HG03457 (cell line): ENCODE results near the gene PLCE1.

Experiments
- ATAC-seq: cut with Tn5 transposase; IDR thresholded peaks from one replicate; pipeline ENCODE4 v1.9.1; 2021; ENCODE audit warnings: moderate number of reproducible peaks; ENCODE audit not compliant: unreplicated experiment

Gene PLCE1

DNA sequence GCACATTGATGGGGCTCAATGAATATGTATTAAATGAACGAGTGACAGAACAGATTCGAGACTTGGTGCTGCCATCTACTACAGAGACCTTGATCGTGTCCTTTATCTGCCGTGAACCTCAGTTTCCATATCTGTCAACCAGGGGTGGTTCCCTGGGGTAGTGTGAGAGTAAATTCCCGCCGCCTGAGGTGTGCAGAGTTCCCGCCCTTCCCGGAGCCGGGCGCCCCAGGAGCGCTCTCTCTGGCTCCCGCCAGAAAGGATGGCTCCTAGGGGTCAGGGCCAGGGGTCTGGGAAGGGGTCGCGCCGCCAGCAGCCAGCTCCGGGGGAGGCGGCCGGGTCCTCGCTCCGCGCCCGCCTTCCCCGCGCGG, 333 bp upstream of the PLCE1 start:
- no peak for ATAC-seq

DNA sequence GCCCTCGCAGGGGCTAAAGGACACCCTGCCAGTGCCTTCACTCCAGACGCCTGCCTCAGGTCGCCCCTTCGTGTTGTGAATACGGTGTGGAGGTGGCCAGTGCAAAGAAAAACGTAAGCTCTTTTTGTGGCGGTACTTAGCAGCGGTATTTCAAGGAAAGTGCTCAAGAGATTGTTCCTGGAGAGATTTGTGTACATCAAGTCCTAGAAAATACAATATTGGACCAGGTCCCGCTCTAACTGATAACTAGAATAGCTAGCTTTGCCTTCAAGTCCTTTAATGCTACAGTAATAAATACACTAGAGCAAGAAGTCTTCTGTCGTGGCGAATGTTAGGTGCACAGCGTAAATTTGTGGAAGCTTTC, 689 bp downstream of the PLCE1 start:
- no peak for ATAC-seq

DNA sequence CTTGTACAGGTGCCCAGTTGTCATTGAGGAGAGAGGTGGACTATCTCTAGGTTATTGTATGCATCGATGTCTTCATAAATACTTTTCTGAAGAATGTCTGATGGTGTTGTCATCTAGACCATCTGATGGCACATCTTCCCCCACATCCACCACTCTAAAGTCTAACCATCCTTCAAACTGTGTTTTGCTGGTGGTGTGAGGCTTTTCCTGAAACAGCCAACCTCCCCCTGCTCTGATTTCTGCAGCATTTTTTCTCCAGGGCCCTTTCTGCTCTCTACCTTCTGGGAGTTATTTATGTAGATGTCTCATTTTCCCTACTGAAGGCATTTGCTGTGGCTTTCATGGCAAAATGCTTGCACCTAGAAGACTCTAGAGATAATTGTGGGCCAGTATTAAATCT, 1.5 kb downstream of the PLCE1 start:
- no peak for ATAC-seq

GRCh38 chr10:93995598-93996271, 2.0 kb downstream of the PLCE1 start:
- no peak for ATAC-seq

DNA sequence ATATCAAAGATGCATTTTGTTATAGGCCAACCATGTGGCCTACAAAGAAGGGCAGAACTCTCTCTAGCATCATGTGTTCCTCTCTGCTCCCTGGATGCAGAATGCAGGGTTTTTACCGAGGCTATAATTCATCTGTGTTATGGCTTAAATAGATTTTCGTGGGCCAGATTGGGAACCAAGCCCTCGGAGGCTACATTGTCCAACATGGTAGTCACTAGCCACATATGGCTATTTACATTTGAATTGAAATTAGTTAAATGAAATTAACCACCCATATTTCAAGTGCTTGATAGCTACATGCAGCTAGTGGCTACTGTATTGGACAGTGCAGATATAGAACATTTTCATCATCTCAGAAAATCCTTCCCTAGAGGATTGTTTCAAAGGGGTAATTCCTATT, 2.8 kb downstream of the PLCE1 start:
- no peak for ATAC-seq

- ATAC-seq, result no peak
Measured at GRCh38 chr10:93997546-93997945, 3.8 kb downstream of the PLCE1 start.

- ATAC-seq, result no peak
Measured at GRCh38 chr10:93999401-93999851, 5.7 kb downstream of the PLCE1 start.

DNA sequence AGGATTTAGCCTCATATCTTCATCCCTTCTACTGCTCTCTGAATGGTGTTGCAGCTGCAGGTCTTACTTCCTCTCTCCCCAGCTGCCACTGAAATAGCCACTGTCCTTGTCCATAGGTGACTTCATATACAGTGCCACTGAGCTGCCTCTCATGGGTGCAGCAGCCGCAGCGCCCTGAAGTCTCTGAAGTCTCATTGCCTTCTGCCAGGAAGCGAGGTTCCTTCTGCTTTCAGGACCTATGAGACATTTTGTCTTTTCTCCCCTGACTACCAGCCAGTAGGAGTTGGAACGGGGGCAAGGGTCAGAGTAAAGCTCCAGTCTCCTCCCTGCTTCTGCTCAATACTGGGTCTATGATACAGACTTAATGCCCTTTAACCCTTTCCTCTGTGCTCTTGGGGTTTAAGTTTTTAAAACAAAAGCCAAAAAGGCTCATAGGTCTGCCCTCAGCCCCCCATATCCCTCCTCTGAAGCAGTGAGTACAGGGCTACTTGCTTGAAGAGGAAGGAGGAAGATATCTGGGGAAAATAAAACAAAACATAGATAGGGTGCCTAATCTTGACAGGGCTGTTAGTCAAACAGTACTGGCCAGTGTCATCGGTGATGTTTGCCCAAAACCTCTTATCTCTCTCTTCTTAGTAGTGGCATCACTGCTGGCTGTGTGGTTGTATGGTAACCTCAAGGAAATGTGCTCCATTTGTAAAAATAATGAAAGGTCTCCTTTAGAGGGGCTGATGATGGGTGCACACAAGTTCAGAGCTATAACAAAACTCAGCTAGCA, 7.1 kb downstream of the PLCE1 start:
- no peak for ATAC-seq

- no peak for ATAC-seq
Measured at GRCh38 chr10:94001416-94001810, 7.7 kb downstream of the PLCE1 start.

GRCh38 chr10:94002156-94002555, 8.4 kb downstream of the PLCE1 start:
- no peak for ATAC-seq

DNA sequence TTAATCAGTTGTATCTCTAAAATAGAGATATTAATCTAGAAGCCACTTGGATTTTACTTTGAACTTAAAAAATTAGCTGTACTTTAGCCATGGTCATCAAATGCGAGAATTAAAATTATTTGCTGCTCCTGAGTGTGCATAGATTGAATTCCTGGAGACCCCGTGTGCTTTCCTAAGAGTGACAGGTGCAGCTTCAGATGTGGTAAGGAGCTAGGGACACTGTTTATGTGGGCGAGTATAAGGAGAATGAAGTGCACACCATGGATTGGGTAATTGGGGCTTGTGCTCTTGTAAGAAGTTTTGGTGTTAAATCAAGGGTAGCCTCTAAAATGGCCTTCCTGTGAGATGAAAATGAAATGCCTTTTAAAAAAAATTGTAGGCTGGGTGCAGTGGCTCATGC, 9.8 kb downstream of the PLCE1 start:
- ATAC-seq, result no peak

DNA sequence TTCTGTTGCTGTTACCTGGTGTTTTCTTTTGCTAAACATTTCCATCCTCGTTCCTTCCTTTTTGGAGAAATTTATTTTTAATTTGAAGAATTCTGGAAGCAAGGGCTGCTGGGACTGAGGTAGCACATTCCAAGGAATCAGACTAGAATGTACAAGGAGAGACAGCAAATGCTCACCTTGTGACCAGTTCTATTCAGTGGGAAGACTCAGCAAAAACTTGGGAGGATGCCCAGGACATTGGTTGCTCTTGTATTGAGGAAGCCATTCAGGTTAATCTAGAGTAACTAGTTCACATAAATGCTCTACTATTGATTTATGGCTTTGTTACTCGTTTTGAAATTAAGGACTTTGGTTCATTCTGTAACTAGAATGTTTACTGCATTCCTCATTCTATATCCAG, 11.3 kb downstream of the PLCE1 start:
- ATAC-seq, result no peak

- ATAC-seq, result no peak
Measured at GRCh38 chr10:94006591-94007550, 13.1 kb downstream of the PLCE1 start.

- no peak for ATAC-seq
Measured at GRCh38 chr10:94008526-94008925, 14.8 kb downstream of the PLCE1 start.

DNA sequence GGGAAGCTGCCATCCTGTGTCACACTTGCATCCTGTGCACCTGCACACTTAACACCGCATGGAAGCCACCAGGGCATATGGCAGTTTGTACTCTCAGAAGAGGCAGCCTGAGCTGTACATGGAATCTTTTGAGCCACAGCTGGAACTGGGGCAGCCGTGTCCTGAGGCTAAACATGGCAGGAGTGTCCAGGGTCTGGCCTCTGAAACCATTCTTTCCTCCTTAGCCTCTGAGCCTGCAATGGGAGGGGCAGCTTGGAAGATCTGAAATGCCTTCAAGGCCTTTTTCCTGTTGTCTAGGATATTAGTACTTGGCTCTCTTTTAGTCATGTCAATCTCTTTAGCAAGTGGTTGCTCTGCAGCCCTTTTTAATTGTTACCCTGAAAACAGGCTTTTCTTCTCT, 16.4 kb downstream of the PLCE1 start:
- no peak for ATAC-seq

- no peak for ATAC-seq
Measured at GRCh38 chr10:94010886-94011285, 17.2 kb downstream of the PLCE1 start.

GRCh38 chr10:94011296-94011695, 17.6 kb downstream of the PLCE1 start:
- no peak for ATAC-seq

- no peak for ATAC-seq
Measured at GRCh38 chr10:94012834-94013233, 19.1 kb downstream of the PLCE1 start.

GRCh38 chr10:94013331-94013760, 19.6 kb downstream of the PLCE1 start:
- no peak for ATAC-seq

- no peak for ATAC-seq
Measured at GRCh38 chr10:94014304-94014703, 20.6 kb downstream of the PLCE1 start.
